ENCODE measurements around the gene ACAN. TPM values are rescaled to one million over a fixed set of nuclear protein-coding genes. Genes with fewer than 3 reads are reported as not detected.
A peak's percentile ranks its signal among the peaks of the same experiment; 100 is the strongest.

The ACAN gene
- total RNA-seq, 1 experiment from 2014 or later: 1.4 TPM

- peak; percentile 5; the same call in 1 of the 2 replicates for TF ChIP-seq ZNF532 (CRISPR knock-in tag; IDR thresholded peaks at IDR 0.05; ENCODE audit: borderline replicate concordance)
- no peak for TF ChIP-seq TEAD1 (CRISPR knock-in tag; IDR thresholded peaks at IDR 0.05)
- TF ChIP-seq ZNF138 (CRISPR knock-in tag; conservative IDR thresholded peaks at IDR 0.05): no peak
- TF ChIP-seq, protein P1, sequence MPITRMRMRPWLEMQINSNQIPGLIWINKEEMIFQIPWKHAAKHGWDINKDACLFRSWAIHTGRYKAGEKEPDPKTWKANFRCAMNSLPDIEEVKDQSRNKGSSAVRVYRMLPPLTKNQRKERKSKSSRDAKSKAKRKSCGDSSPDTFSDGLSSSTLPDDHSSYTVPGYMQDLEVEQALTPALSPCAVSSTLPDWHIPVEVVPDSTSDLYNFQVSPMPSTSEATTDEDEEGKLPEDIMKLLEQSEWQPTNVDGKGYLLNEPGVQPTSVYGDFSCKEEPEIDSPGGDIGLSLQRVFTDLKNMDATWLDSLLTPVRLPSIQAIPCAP (CRISPR knock-in tag; IDR thresholded peaks at IDR 0.05): no peak
- no peak for TF ChIP-seq NR2C2 (CRISPR knock-in tag; IDR thresholded peaks at IDR 0.05)
- TF ChIP-seq GRHL2 (CRISPR knock-in tag; IDR thresholded peaks at IDR 0.05; ENCODE audit: insufficient replicate concordance, severe bottlenecking): no peak
- TF ChIP-seq TEAD4 (CRISPR knock-in tag; IDR thresholded peaks at IDR 0.05): no peak
- peak; percentile 92 for TF ChIP-seq ZNF423 (CRISPR knock-in tag; IDR thresholded peaks at IDR 0.05)
- no peak for TF ChIP-seq SOX15 (CRISPR knock-in tag; IDR thresholded peaks at IDR 0.05)
- TF ChIP-seq, protein P2, sequence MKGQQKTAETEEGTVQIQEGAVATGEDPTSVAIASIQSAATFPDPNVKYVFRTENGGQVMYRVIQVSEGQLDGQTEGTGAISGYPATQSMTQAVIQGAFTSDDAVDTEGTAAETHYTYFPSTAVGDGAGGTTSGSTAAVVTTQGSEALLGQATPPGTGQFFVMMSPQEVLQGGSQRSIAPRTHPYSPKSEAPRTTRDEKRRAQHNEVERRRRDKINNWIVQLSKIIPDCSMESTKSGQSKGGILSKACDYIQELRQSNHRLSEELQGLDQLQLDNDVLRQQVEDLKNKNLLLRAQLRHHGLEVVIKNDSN (CRISPR knock-in tag; IDR thresholded peaks at IDR 0.05): no peak
- TF ChIP-seq SMAD3 (CRISPR knock-in tag; IDR thresholded peaks at IDR 0.05; ENCODE audit: borderline replicate concordance): no peak
- TF ChIP-seq ZNF416 (CRISPR knock-in tag; IDR thresholded peaks at IDR 0.05): no peak
- TF ChIP-seq FOXP4 (CRISPR knock-in tag; IDR thresholded peaks at IDR 0.05): no peak
- no peak for TF ChIP-seq NFATC4 (CRISPR knock-in tag; IDR thresholded peaks at IDR 0.05)
- no peak for TF ChIP-seq NR1H2 (CRISPR knock-in tag; IDR thresholded peaks at IDR 0.05)
- TF ChIP-seq, protein P3, sequence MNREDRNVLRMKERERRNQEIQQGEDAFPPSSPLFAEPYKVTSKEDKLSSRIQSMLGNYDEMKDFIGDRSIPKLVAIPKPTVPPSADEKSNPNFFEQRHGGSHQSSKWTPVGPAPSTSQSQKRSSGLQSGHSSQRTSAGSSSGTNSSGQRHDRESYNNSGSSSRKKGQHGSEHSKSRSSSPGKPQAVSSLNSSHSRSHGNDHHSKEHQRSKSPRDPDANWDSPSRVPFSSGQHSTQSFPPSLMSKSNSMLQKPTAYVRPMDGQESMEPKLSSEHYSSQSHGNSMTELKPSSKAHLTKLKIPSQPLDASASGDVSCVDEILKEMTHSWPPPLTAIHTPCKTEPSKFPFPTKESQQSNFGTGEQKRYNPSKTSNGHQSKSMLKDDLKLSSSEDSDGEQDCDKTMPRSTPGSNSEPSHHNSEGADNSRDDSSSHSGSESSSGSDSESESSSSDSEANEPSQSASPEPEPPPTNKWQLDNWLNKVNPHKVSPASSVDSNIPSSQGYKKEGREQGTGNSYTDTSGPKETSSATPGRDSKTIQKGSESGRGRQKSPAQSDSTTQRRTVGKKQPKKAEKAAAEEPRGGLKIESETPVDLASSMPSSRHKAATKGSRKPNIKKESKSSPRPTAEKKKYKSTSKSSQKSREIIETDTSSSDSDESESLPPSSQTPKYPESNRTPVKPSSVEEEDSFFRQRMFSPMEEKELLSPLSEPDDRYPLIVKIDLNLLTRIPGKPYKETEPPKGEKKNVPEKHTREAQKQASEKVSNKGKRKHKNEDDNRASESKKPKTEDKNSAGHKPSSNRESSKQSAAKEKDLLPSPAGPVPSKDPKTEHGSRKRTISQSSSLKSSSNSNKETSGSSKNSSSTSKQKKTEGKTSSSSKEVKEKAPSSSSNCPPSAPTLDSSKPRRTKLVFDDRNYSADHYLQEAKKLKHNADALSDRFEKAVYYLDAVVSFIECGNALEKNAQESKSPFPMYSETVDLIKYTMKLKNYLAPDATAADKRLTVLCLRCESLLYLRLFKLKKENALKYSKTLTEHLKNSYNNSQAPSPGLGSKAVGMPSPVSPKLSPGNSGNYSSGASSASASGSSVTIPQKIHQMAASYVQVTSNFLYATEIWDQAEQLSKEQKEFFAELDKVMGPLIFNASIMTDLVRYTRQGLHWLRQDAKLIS (CRISPR knock-in tag; IDR thresholded peaks at IDR 0.05; ENCODE audit: borderline replicate concordance): peak; percentile 37; the same call in 1 of the 2 replicates
- TF ChIP-seq GABPB1 (CRISPR knock-in tag; IDR thresholded peaks at IDR 0.05): no peak
- TF ChIP-seq ETV6 (CRISPR knock-in tag; IDR thresholded peaks at IDR 0.05): 0 out of 2 replicates have a peak, but pooled peaks have one; percentile 28
- TF ChIP-seq FOXP1 (CRISPR knock-in tag; IDR thresholded peaks at IDR 0.05; ENCODE audit: borderline replicate concordance): no peak
- no peak for TF ChIP-seq NFYB (CRISPR knock-in tag; conservative IDR thresholded peaks at IDR 0.05; ENCODE audit: low read depth)
- TF ChIP-seq ZNF263 (CRISPR knock-in tag; IDR thresholded peaks at IDR 0.05; ENCODE audit: low read depth): no peak
- 0 out of 2 replicates have a peak, but pooled peaks have one; percentile 45 for TF ChIP-seq SP1 (CRISPR knock-in tag; conservative IDR thresholded peaks at IDR 0.05)
- TF ChIP-seq RORB (CRISPR knock-in tag; IDR thresholded peaks at IDR 0.05): no peak
- no peak for TF ChIP-seq FOXJ3 (CRISPR knock-in tag; IDR thresholded peaks at IDR 0.05; ENCODE audit: borderline replicate concordance)
- TF ChIP-seq E2F4 (CRISPR knock-in tag; IDR thresholded peaks at IDR 0.05; ENCODE audit: borderline replicate concordance, low read depth): no peak
- TF ChIP-seq, protein P4, sequence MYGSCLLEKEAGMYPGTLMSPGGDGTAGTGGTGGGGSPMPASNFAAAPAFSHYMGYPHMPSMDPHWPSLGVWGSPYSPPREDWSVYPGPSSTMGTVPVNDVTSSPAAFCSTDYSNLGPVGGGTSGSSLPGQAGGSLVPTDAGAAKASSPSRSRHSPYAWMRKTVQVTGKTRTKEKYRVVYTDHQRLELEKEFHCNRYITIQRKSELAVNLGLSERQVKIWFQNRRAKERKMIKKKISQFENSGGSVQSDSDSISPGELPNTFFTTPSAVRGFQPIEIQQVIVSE (CRISPR knock-in tag; IDR thresholded peaks at IDR 0.05; ENCODE audit: borderline replicate concordance): no peak
- TF ChIP-seq HMGA2 (CRISPR knock-in tag; IDR thresholded peaks at IDR 0.05): no peak
These were observed 94.4 kb downstream of the ACAN start (continued) for GRCh38 chr15:88897456-88898194.

All from WTC11 (cell line).